Measurements from ENCODE around the gene DLEC1.

DNA sequence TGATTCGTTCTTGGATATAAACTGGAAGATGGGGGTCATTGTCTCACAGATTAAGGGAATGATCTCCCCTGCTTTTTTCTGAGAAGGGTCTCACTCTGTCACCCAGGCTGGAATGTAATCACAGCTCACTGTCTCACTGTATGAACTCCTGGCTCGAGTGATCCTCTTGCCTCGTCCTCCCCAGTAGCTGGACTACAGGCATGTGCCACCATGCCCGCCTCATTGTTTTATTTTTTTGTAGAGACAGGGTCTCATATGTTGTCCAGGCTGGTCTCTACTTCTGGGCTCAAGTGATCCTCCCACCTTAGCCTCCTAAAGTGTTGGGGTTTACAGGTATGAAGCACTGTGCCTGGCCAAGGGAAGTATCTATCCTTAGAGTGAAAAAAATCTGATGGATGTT is 131.7 kb downstream of the DLEC1 start:
- TF ChIP-seq, protein P1, sequence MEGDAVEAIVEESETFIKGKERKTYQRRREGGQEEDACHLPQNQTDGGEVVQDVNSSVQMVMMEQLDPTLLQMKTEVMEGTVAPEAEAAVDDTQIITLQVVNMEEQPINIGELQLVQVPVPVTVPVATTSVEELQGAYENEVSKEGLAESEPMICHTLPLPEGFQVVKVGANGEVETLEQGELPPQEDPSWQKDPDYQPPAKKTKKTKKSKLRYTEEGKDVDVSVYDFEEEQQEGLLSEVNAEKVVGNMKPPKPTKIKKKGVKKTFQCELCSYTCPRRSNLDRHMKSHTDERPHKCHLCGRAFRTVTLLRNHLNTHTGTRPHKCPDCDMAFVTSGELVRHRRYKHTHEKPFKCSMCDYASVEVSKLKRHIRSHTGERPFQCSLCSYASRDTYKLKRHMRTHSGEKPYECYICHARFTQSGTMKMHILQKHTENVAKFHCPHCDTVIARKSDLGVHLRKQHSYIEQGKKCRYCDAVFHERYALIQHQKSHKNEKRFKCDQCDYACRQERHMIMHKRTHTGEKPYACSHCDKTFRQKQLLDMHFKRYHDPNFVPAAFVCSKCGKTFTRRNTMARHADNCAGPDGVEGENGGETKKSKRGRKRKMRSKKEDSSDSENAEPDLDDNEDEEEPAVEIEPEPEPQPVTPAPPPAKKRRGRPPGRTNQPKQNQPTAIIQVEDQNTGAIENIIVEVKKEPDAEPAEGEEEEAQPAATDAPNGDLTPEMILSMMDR (IDR thresholded peaks at IDR 0.05) = no peak
- no peak for TF ChIP-seq EP300 (IDR thresholded peaks at IDR 0.05)

All from tibial nerve (tissue), 4 donors.